HG03025 (cell line): ENCODE data around the gene SLC4A5.

Experiments used
- ATAC-seq: cut with Tn5 transposase; IDR thresholded peaks from one replicate; pipeline ENCODE4 v1.9.1; 2021; ENCODE audit warnings: mild to moderate bottlenecking, moderate library complexity; ENCODE audit not compliant: unreplicated experiment, low FRiP score

The SLC4A5 gene

GRCh38 chr2:74278694-74279093 lies 64.5 kb downstream of the SLC4A5 start:
- ATAC-seq: no peak

GRCh38 chr2:74278176-74278575 lies 65.0 kb downstream of the SLC4A5 start:
- ATAC-seq: no peak

DNA sequence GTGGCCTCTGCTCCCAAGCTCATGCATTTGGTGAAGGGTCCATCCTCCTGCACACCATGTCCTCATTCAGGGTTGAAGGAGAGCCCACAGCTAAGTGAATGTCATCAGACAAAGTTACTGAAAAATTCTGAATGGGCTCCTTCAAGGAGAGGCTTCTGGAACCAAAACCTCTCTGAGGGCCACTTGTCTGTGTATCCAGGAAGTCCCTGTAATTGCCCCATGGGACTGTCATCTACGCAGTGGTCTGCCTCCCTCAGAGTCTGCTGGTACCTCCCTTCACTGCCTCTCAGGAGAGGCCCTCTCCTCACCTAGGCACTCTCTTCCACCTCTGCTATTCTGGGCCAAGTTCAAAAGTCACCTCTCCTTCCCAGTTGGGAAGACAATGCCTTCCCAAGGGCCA lies 68.0 kb downstream of the SLC4A5 start:
- no peak for ATAC-seq

- no peak for ATAC-seq
Measured at GRCh38 chr2:74269667-74270066, 73.5 kb downstream of the SLC4A5 start.

DNA sequence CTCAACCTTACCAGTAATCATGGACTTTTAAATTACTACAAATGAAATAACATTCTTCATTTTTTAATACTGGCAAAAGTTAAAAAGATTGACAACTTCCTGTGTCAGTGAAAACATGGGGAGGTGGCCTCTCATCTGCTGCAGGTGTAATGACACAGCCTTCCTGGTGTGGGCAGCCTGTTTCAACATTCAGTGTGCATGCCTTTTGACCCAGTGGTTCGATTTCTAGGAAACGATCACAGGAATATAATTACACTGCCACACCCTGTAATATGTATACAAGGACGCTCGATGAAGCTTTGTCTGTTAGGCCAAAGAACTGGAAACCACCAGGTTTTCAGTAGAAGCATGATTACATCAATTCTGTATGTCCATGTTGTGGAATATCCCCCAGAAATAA lies 76.1 kb downstream of the SLC4A5 start:
- ATAC-seq: no peak

DNA sequence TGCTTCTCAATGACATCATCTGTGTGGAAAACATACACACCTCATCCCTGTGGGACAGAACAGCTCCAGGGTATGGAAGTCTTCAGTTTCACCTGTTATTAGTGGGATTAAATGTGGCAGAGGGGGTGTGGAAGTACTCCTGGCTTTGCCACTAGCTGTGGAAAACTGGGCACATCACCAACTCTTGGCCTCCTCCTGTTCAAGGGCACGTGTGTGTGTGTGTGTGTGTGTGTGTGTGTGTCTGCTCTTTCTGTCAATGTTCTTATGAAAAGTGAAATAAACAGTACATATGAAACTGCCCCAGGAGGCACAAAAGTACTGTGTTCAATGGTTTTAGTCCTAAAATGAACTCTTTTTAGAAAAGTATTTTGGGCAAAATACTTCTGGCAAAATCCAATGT lies 78.9 kb downstream of the SLC4A5 start:
- ATAC-seq: no peak

DNA sequence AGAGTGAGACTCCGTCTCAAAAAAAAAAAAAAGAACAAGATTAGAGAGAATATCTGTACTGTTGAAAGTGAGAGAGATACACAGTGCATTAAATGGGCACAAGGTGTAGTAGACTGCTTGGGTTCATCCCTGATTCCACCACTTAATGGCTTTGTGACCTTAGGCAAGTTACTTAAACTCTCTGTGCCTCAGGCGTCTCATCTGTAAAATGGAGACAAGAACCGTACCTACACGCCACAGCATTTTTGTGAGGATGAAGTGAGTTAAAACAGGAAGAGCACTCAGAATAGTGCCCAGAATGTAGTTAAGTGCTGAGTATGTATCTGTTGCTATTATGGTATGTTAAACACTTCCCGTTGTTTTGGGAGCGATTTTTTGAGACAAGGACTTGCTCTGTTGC lies 80.5 kb downstream of the SLC4A5 start:
- ATAC-seq: no peak

DNA sequence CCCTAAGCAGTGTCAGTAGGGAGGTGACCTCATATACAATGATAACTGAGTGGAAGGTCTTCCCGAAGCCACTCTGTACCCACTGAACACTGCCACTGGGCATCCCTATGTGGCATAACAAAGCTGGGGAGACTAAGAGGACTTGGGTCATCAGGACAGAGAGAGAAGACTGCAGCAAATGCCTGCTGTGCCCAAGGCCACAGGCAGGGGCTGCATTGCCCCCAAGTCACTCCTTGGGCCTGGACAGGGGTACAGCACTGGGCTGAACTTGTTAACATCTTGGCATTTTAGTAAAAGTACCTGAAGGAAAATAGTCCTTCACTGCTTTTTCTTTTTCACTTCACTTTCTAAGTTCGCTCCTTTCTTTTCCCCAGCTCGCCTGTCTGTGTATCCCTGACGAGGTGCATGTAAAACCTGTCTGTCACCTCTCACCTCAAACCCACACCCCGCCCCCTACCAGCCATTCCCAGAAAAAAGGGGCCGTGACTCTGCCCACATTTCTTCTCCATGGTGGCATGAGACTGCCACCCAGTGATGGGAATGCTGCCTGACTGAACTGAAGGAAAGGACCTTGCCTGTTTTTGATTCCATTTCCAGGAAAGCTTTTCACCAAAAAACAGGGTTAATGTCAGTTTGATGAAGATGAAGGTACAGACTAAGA lies 81.9 kb downstream of the SLC4A5 start:
- ATAC-seq: no peak

DNA sequence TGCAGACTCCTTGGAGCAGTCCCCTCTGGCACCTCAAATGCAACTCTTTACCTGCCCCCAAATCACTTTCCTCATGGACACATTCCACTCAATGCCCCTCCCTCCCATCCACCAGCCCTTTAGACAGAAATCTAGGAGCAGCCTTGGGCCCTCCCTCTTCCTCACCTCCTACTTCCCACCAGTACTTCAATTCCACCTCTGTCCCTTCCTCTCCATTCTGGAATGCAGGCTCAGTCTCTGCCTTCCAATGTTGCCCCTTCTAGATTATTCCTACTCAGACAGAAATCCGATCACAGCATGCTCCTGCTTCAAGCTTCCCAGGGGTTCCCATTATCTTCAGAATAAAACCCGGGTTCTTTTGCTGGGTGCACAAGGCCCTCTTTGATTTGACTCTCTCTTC lies 82.7 kb downstream of the SLC4A5 start:
- ATAC-seq: no peak

DNA sequence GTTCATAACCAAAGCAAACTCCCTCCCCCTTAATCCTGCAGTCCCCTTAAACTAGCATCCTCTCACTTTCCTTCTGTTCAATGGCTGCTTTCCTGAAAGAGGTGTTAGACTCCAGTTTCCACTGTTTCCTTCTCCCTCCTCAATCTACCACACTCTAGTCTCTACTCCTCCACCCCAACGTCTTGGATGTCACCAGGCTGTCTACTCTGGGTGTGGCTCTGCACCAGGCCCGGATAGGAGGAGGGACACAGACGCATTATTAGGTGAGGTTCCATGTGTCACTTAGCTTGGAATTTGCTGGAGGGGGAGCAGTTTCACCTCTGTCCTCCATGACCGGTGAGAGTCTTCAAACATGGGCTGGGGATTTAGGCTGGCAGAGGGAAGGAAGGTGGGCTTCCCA lies 83.5 kb downstream of the SLC4A5 start:
- ATAC-seq: no peak

DNA sequence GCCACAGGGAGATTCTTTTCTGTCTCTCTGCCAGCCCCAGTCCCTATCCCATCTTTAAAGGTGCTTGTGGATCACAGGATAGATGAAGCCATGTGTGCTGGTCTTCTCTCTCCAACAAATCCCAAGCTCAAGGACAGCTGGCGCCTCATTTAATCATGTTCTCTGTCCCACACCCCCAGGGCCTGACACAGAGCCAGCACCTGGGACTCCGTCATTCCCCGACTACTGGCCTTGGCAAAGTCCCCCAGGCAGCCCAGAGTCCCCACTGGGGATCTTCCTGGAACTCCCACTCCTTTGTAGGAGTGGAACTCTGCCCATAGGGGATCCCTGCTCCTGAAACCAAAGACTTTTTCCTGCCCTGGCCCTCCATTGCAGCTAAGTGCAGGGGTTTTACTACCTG lies 84.0 kb downstream of the SLC4A5 start:
- ATAC-seq: no peak

DNA sequence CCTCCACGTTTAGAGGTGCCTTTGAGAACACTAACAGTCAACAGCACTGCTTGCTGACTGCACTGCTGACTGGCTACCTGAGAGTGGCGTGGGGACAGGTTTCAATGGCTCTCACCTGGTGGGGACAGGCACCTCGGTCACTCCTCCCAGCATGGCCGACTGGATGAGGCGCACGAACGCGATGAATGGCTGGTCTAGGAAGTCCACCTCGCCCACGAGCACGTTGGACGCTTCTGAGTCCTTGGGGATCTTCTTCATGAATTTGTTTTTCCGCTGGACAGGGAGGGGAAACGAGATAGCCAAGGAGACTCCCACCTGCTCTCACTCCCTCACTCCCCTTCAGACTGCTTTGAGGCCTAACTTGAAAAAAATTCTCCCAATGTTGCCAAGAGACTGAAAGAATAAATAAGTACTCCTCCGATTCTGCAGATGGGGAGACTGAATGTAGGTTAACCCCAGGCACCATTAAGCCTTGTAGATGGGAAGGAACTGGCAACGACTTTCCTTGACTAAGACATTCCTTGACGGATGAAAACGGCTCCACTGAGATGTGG lies 87.5 kb downstream of the SLC4A5 start:
- ATAC-seq: no peak

DNA sequence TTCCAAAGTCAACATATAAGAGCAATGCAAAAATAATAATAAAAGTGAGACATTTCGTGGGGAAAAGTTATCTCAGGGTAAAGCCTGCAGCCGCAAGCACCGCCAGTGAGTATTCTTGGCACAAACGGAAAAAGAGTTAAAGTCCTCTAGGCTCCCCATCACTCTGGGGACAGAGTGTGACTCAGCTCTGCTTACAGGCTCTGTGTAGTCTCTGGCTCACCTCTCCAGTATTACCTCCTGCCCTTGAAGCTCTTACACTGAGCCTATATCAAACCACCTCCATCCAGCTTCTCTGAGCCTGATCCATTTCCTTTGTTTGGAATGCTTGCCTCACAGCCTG lies 89.3 kb downstream of the SLC4A5 start:
- no peak for ATAC-seq

- ATAC-seq: no peak
Measured at GRCh38 chr2:74253306-74253970, 89.8 kb downstream of the SLC4A5 start.

GRCh38 chr2:74252862-74253261 lies 90.4 kb downstream of the SLC4A5 start:
- ATAC-seq: no peak

DNA sequence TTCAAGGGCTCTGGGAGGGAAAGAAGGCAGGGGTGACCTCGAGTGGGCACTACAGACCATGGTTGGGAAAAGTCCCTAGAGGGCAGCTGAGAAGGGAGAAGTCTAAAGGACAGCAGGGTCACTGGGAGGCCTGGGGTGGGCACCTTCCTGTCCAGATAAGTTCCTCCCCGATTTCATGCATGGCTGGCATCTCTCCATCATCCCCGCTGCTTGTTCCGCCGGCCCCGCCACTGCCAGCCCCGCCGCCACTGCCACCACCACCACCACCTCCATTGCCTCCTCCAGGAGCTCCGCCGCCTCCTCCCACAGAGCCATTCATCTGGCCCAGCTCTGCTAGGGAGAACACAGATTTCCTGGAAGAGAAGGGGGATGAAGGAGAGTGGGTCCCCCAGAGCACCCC lies 91.2 kb downstream of the SLC4A5 start:
- ATAC-seq: no peak

DNA sequence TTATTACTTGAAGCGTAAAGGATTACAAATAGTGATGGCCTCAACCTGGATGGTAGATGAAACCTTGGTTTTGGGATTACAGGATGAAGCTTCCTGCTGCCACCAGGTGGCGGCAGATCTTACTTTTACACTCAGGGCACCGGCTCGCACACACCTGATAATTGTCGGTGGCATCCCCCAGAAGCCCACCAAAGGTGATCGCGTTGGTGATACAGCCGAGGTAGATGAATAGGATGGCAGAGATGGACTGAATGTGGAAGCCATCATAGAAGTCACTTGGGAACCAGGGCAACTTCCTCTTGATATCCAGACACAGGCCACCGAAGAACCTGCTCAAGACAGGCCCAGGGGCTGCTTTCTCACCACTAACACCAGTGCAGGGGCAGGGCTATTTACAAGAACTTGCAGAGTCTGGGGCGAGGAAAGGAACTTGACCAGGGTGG lies 93.0 kb downstream of the SLC4A5 start:
- no peak for ATAC-seq

GRCh38 chr2:74249406-74250122 lies 93.7 kb downstream of the SLC4A5 start:
- ATAC-seq: no peak

DNA sequence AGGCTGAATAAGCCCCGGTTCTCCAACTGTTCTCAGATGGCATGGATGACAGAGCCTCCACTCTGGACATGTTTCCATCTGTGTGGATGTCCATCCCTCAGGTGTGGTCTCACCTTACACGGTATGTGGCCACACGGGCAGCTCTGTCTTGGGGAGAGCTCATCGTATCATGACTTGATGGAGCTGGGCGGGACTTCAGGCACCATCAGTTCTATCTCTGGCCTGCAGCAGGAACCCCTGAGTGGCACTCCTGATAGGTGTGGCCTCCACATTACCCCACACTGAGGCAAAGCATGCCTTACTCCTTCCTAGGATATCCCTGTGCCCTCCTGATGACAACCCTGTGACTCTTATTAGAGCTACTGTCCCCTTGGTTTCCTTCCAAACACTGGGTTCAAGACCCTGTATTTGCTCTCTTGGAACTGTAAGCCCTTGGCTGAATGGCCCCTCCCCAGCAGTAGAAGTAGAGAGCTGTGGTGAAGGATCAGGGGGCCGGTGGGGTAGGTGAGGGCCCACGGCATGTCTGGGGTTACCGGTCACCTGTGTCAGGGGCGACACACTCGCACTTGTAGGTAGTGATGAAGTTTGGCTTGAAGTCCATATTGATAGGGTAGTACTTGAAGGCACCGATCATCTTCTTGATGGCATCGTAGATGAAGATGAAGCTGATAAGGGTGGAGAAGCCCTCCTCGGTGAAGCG lies 96.6 kb downstream of the SLC4A5 start:
- ATAC-seq: no peak

GRCh38 chr2:74244286-74244685 lies 98.9 kb downstream of the SLC4A5 start:
- ATAC-seq: no peak
